GM12875 (cell line): ENCODE measurements around the gene AFG1L.
"Not testable (repeated sequence)": the region's sequence is repeated elsewhere in the genome, so short reads cannot be mapped to it uniquely, and the experiment has no call there.

Experiments
- H3K4me3 ChIP-seq: one replicate; pipeline ENCODE4 v1.5.1; 2011; ENCODE audit warnings: low read depth, low read length, control low read depth
- CTCF ChIP-seq: IDR thresholded peaks from 2 replicates; pipeline ENCODE4 v1.5.1; 2011; ENCODE audit warnings: low read depth, mild to moderate bottlenecking, control low read depth, inconsistent platforms, low read length, moderate library complexity, borderline replicate concordance; ENCODE audit not compliant: insufficient read depth

AFG1L gene

GRCh38 chr6:108531332-108531731 is 236.5 kb downstream of the AFG1L start:
- no peak for TF ChIP-seq CTCF
- no peak overlapping the region for H3K4me3 ChIP-seq

GRCh38 chr6:108535114-108535742 is 240.4 kb downstream of the AFG1L start:
- H3K4me3 ChIP-seq: no peak overlapping the region
- no peak for TF ChIP-seq CTCF

- not testable (repeated sequence) for H3K4me3 ChIP-seq
Observed at GRCh38 chr6:108535920-108536535, 241.2 kb downstream of the AFG1L start.

- H3K4me3 ChIP-seq: no peak overlapping the region
- peak; percentile 67; the same call in 1 of the 2 replicates for TF ChIP-seq CTCF
Observed at GRCh38 chr6:108541843-108542759, 247.2 kb downstream of the AFG1L start.

- no peak for TF ChIP-seq CTCF
- H3K4me3 ChIP-seq: no peak overlapping the region
Observed at GRCh38 chr6:108543175-108543940, 248.5 kb downstream of the AFG1L start.

- no peak overlapping the region for H3K4me3 ChIP-seq
- no peak for TF ChIP-seq CTCF
Observed at GRCh38 chr6:108544606-108545005, 249.8 kb downstream of the AFG1L start.
